Measurements from ENCODE around the gene HNMT.
"Not testable (repeated sequence)": the region's sequence is repeated elsewhere in the genome, so short reads cannot be mapped to it uniquely, and the experiment has no call there.

HNMT gene

GRCh38 chr2:137975280-137976271 is 11.3 kb downstream of the HNMT start:
- no peak for DNase-seq (ENCODE audit: low spot score)

GRCh38 chr2:137976274-137976673 is 12.0 kb downstream of the HNMT start:
- DNase-seq (ENCODE audit: low spot score) = no peak

GRCh38 chr2:137977790-137978189 is 13.5 kb downstream of the HNMT start:
- DNase-seq (ENCODE audit: low spot score) = no peak

GRCh38 chr2:137980459-137980858 is 16.2 kb downstream of the HNMT start:
- peak; percentile 22 for DNase-seq (ENCODE audit: low spot score)

- no peak for DNase-seq (ENCODE audit: low spot score)
Observed at GRCh38 chr2:137981112-137981656, 16.9 kb downstream of the HNMT start.

- DNase-seq (ENCODE audit: low spot score) = no peak
Observed at GRCh38 chr2:137983581-137983980, 19.3 kb downstream of the HNMT start.

- DNase-seq (ENCODE audit: low spot score) = no peak
Observed at GRCh38 chr2:137986268-137986667, 22.0 kb downstream of the HNMT start.

GRCh38 chr2:137987011-137987410 is 22.7 kb downstream of the HNMT start:
- no peak for DNase-seq (ENCODE audit: low spot score)

GRCh38 chr2:137991078-137991477 is 26.8 kb downstream of the HNMT start:
- no peak for DNase-seq (ENCODE audit: low spot score)

GRCh38 chr2:137992039-137992646 is 27.9 kb downstream of the HNMT start:
- no peak for DNase-seq (ENCODE audit: low spot score)

- not testable (repeated sequence) for DNase-seq (ENCODE audit: low spot score)
Observed at GRCh38 chr2:137993715-137994476, 29.6 kb downstream of the HNMT start.

GRCh38 chr2:137995368-137995767 is 31.1 kb downstream of the HNMT start:
- not testable (repeated sequence) for DNase-seq (ENCODE audit: low spot score)

GRCh38 chr2:137996158-137996557 is 31.9 kb downstream of the HNMT start:
- DNase-seq (ENCODE audit: low spot score) = not testable (repeated sequence)

- DNase-seq (ENCODE audit: low spot score) = no peak
Observed at GRCh38 chr2:137997733-137998132, 33.5 kb downstream of the HNMT start.

- no peak for DNase-seq (ENCODE audit: low spot score)
Observed at GRCh38 chr2:137998503-137998902, 34.2 kb downstream of the HNMT start.

- DNase-seq (ENCODE audit: low spot score) = no peak
Observed at GRCh38 chr2:137999273-137999672, 35.0 kb downstream of the HNMT start.

GRCh38 chr2:138000009-138000408 is 35.7 kb downstream of the HNMT start:
- DNase-seq (ENCODE audit: low spot score) = no peak

- DNase-seq (ENCODE audit: low spot score) = no peak
Observed at GRCh38 chr2:138000796-138001195, 36.5 kb downstream of the HNMT start.

GRCh38 chr2:138003411-138003810 is 39.1 kb downstream of the HNMT start:
- DNase-seq (ENCODE audit: low spot score) = no peak

- DNase-seq (ENCODE audit: low spot score) = no peak
Observed at GRCh38 chr2:138007431-138007830, 43.2 kb downstream of the HNMT start.

GRCh38 chr2:138009622-138010021 is 45.3 kb downstream of the HNMT start:
- DNase-seq (ENCODE audit: low spot score) = no peak

GRCh38 chr2:138010890-138011289 is 46.6 kb downstream of the HNMT start:
- DNase-seq (ENCODE audit: low spot score) = no peak
